Glutamatergic neuron (in vitro differentiated cells): ENCODE measurements around the gene GCDH. TPM values are rescaled to one million over a fixed set of nuclear protein-coding genes. Genes with fewer than 3 reads are reported as not detected.

Experiments used
- DNase-seq: peaks from one replicate; pipeline ENCODE4 v3.0.0; 2022
- H3K27ac Mint-ChIP-seq: one replicate; pipeline ENCODE4 v1.8.0; 2020; ENCODE audit warnings: mild to moderate bottlenecking, mixed read lengths, inconsistent platforms; ENCODE audit not compliant: unreplicated experiment
- H3K27me3 Mint-ChIP-seq: one replicate; pipeline ENCODE4 v1.8.0; 2020; ENCODE audit warnings: mild to moderate bottlenecking, moderate library complexity, mixed read lengths, inconsistent platforms; ENCODE audit not compliant: unreplicated experiment
- H3K36me3 Mint-ChIP-seq: one replicate; pipeline ENCODE4 v1.8.0; 2020; ENCODE audit warnings: mild to moderate bottlenecking, mixed read lengths, inconsistent platforms; ENCODE audit not compliant: unreplicated experiment
- H3K4me1 Mint-ChIP-seq: one replicate; pipeline ENCODE4 v1.8.0; 2020; ENCODE audit warnings: mild to moderate bottlenecking, low read depth, mixed read lengths, inconsistent platforms; ENCODE audit not compliant: unreplicated experiment
- H3K4me3 Mint-ChIP-seq: one replicate; pipeline ENCODE4 v1.8.0; 2020; ENCODE audit warnings: mild to moderate bottlenecking, mixed read lengths, inconsistent platforms; ENCODE audit not compliant: unreplicated experiment
- H3K9me3 Mint-ChIP-seq: one replicate; pipeline ENCODE4 v1.8.0; 2020; ENCODE audit warnings: mild to moderate bottlenecking, moderate library complexity, mixed read lengths, inconsistent platforms; ENCODE audit not compliant: unreplicated experiment
- total RNA-seq: library from RNA; stranded (reverse); fragmentation: NEBNext Ultra II Directional; extraction: Animal tissue kit (Norgen Biotek cat#: 25700); gene quantifications from one replicate; pipeline ENCODE4 v1.2.1, GENCODE V29; 2021; ENCODE audit not compliant: unreplicated experiment
- TF ChIP-seq, protein P1 (sequence below): fragments of 200-600 bp; sonication (generic); IDR thresholded peaks from one replicate; pipeline ENCODE4 v1.5.0; 2021; ENCODE audit not compliant: partially characterized antibody, unreplicated experiment

The GCDH gene
- total RNA-seq, 1 donor from 2014 or later = 34.2 TPM

DNA sequence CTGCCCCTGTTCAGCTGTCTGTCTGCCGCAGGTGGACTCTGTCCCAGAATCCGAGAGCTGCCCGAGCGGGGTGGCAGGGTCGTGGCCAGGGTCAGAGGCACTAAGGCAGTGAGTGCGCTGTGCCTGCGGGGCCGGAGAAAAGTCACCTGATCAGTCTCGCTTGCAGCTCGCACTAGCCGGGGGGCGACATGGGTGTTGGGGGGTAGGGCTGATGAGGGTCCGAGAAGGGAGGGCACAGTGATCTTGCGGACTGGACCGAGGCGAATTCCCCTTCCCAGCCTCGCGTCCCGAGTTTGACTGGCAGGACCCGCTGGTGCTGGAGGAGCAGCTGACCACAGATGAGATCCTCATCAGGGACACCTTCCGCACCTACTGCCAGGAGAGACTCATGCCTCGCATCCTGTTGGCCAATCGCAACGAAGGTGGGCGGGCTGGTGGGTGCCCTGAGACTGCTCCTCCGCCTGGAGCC, 627 bp downstream of the GCDH start:
- H3K4me3 Mint-ChIP-seq = peak overlapping the region; percentile 93
- H3K9me3 Mint-ChIP-seq = peaks cover 2% of the 10 kb centered on the region
- H3K4me1 Mint-ChIP-seq = peaks cover 2% of the 10 kb centered on the region
- H3K36me3 Mint-ChIP-seq = no peaks in the 10 kb centered on the region
- peaks cover 16% of the 10 kb centered on the region for H3K27me3 Mint-ChIP-seq
- H3K27ac Mint-ChIP-seq = peak overlapping the region; percentile 97
- no peak for DNase-seq
- TF ChIP-seq, protein P1, sequence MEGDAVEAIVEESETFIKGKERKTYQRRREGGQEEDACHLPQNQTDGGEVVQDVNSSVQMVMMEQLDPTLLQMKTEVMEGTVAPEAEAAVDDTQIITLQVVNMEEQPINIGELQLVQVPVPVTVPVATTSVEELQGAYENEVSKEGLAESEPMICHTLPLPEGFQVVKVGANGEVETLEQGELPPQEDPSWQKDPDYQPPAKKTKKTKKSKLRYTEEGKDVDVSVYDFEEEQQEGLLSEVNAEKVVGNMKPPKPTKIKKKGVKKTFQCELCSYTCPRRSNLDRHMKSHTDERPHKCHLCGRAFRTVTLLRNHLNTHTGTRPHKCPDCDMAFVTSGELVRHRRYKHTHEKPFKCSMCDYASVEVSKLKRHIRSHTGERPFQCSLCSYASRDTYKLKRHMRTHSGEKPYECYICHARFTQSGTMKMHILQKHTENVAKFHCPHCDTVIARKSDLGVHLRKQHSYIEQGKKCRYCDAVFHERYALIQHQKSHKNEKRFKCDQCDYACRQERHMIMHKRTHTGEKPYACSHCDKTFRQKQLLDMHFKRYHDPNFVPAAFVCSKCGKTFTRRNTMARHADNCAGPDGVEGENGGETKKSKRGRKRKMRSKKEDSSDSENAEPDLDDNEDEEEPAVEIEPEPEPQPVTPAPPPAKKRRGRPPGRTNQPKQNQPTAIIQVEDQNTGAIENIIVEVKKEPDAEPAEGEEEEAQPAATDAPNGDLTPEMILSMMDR = no peak

DNA sequence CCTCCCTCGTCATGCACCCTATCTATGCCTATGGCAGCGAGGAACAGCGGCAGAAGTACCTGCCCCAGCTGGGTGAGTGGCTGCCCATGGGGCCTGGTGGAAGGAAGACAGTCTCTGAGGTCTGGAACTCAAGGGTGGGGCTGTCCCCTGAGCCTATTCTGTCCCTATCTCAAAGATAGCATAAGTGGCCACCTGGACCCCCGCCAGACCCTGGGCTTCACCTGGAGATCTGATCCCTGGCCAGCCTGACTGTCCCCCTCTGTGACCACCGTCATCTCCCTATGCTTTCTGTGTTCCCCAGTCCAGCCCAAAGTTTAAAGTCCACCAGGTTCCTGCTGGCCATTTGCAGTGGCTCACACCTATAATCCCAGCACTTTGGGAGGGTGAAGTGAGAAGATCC, 2.6 kb downstream of the GCDH start:
- Mint-ChIP-seq H3K36me3 (no peaks in the 10 kb centered on the region), H3K4me3 (peak overlapping the region; percentile 34), H3K9me3 (no peaks in the 10 kb centered on the region), H3K4me1 (peaks cover 2% of the 10 kb centered on the region), H3K27me3 (peaks cover 11% of the 10 kb centered on the region), H3K27ac (no peak overlapping the region)
- DNase-seq = no peak
- TF ChIP-seq, protein P1 = no peak

DNA sequence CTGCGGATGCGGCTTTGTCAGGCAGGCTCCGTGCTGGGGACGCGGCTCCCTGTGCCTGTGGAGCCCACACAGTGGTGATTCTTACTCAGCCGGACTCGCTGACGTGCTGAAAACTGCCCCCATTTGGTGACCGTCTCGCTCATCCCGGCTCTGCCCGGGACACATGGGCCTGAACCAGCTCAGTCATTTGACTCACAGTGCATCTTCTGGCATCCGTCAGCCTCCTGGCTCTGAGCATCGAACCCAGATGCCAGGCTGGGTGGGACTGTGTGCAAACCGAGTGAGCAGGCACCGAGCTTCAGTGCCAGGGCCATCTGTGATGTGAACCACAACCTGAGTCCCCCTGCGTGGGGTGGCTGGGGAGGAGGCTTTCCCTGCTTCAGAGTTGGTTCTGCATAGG, 5.5 kb downstream of the GCDH start:
- no peaks in the 10 kb centered on the region for H3K36me3 Mint-ChIP-seq
- no peaks in the 10 kb centered on the region for H3K4me1 Mint-ChIP-seq
- TF ChIP-seq, protein P1 = no peak
- H3K27ac Mint-ChIP-seq = no peak overlapping the region
- no peak overlapping the region for H3K4me3 Mint-ChIP-seq
- H3K27me3 Mint-ChIP-seq = peaks cover 1% of the 10 kb centered on the region
- peaks cover 2% of the 10 kb centered on the region for H3K9me3 Mint-ChIP-seq
- DNase-seq = no peak

DNA sequence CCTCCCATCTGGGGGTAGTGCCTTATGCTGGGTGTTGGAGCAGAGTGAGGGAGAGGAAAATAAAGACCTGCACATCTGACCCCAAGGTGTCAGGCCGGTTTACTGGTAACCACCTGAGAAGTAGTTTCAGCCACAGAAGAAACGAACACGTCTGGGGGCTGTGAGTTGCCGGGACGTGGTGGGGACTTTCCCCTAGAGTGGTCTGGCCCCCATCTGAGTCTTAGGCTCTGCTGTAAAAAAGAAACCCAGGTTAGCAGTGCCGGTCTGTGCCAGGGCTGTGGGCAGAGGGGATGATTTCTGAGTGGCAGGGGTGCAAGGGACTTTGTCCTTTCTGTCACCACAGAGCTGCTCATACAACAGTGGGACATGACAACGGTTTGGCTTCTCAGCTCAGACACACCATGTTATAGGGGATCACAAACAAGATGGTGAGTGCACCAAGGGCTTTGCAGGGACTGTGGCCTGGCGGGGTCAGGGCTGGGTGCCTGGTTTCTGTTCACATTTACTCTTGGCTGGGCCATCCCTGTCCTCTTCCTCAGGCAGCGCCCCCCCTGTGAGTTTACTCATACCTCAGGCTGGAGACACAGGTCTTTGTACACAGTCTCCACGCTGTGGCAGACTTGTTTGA, 9.0 kb downstream of the GCDH start:
- H3K9me3 Mint-ChIP-seq = peaks cover 2% of the 10 kb centered on the region
- no peak for DNase-seq
- peaks cover 1% of the 10 kb centered on the region for H3K27me3 Mint-ChIP-seq
- no peak overlapping the region for H3K4me3 Mint-ChIP-seq
- H3K36me3 Mint-ChIP-seq = no peaks in the 10 kb centered on the region
- TF ChIP-seq, protein P1 = no peak
- no peaks in the 10 kb centered on the region for H3K4me1 Mint-ChIP-seq
- no peak overlapping the region for H3K27ac Mint-ChIP-seq

DNA sequence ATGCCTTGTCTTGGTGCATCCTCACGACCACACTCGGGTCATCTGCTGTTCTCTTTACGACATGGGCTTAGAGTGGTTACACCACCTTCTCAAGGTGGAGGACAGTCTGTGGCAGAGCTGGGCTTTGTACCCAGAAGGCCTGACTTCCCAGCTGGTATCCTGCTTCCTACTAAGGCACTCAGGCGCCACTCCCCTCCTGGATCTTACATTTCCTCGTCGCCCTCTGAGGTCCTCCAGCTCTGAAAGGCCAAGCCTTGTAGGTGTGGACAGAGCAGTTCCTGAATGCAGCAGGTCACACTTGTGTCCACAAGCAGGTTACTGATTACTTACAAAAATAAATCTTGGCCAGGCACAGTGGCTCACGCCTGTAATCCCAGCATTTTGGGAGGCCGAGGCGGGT, 16.2 kb downstream of the GCDH start:
- no peak for DNase-seq
- peaks cover 7% of the 10 kb centered on the region for H3K9me3 Mint-ChIP-seq
- TF ChIP-seq, protein P1 = no peak
- H3K4me3 Mint-ChIP-seq = no peak overlapping the region
- H3K36me3 Mint-ChIP-seq = no peaks in the 10 kb centered on the region
- peaks cover 7% of the 10 kb centered on the region for H3K4me1 Mint-ChIP-seq
- no peaks in the 10 kb centered on the region for H3K27me3 Mint-ChIP-seq
- H3K27ac Mint-ChIP-seq = no peak overlapping the region
